IMR-90 (cell line): ENCODE data around the gene CDKN2A. TPM values are rescaled to one million over a fixed set of nuclear protein-coding genes. Genes with fewer than 3 reads are reported as not detected.

Experiments
- ATAC-seq: fragments of 200-7000 bp; cut with Tn5 transposase; 2 replicates; pipeline ENCODE4 v1.9.1; 2020; ENCODE audit warnings: low read depth, mild to moderate bottlenecking, moderate library complexity
- BruUV-seq: library from RNA; stranded (reverse); fragments of 400-500 nt; replicated peaks from 2 replicates; lab custom pipeline; 2021; lab: Mats Ljungman, UMichigan
- CTCF ChIA-PET: fragments of 300-600 bp; formaldehyde crosslinking; extraction: SDS; loops from one replicate; lab custom pipeline; 2021; ENCODE audit warnings: antibody characterized with exemption; lab: Yijun Ruan, JAX
- POLR2A ChIA-PET: fragments of 300-600 bp; sonication (Branson Sonifier 250); formaldehyde crosslinking; loops from one replicate; lab custom pipeline; 2022; ENCODE audit warnings: antibody characterized with exemption; ENCODE audit not compliant: unreplicated experiment; lab: Charles Lee
- DNase-seq: peaks from one replicate; pipeline ENCODE4 v3.0.0; 2013
- H2AFZ ChIP-seq: replicated peaks from 2 replicates; pipeline ENCODE3; 2013; ENCODE audit warnings: low read length, mild to moderate bottlenecking; ENCODE audit not compliant: poor library complexity
- H2AK5ac ChIP-seq: 2 replicates; pipeline ENCODE4 v1.6.1; 2013; ENCODE audit warnings: low read depth, low read length, inconsistent platforms
- H2AK9ac ChIP-seq: replicated peaks from 2 replicates; pipeline ENCODE3; 2013; ENCODE audit warnings: mild to moderate bottlenecking, low read depth, low read length, moderate library complexity; ENCODE audit not compliant: poor library complexity
- H2BK120ac ChIP-seq: 2 replicates; pipeline ENCODE4 v1.6.1; 2013; ENCODE audit warnings: low read depth, low read length, inconsistent platforms
- H2BK15ac ChIP-seq: 3 replicates; pipeline ENCODE4 v1.6.1; 2013; ENCODE audit warnings: low read depth, low read length, inconsistent platforms
- H2BK20ac ChIP-seq: 2 replicates; pipeline ENCODE4 v1.6.1; 2013; ENCODE audit warnings: low read depth, mild to moderate bottlenecking, inconsistent platforms, low read length, moderate library complexity
- H2BK5ac ChIP-seq: 2 replicates; pipeline ENCODE4 v1.6.1; 2013; ENCODE audit warnings: mild to moderate bottlenecking, low read depth, low read length, inconsistent platforms; ENCODE audit not compliant: poor library complexity, severe bottlenecking
- H3K14ac ChIP-seq: replicated peaks from 2 replicates; pipeline ENCODE4 v1.6.1; 2013; ENCODE audit warnings: low read depth, low read length, inconsistent platforms
- H3K18ac ChIP-seq: 2 replicates; pipeline ENCODE4 v1.6.1; 2013; ENCODE audit warnings: low read depth, low read length, control low read depth
- H3K23ac ChIP-seq: 2 replicates; pipeline ENCODE4 v1.6.1; 2013; ENCODE audit warnings: low read depth, low read length, inconsistent platforms
- H3K27ac ChIP-seq: 2 replicates; pipeline ENCODE4 v1.5.1; 2013; ENCODE audit warnings: mild to moderate bottlenecking, control low read depth, low read length; ENCODE audit not compliant: insufficient read depth
- H3K27me3 ChIP-seq: 2 replicates; pipeline ENCODE4 v1.6.1; 2013; ENCODE audit warnings: low read length; ENCODE audit not compliant: control insufficient read depth, insufficient read depth
- H3K36me3 ChIP-seq: 2 replicates; pipeline ENCODE4 v1.6.1; 2013; ENCODE audit warnings: low read length, mixed read lengths; ENCODE audit not compliant: control insufficient read depth, insufficient read depth
- H3K4ac ChIP-seq: 2 replicates; pipeline ENCODE4 v1.6.1; 2013; ENCODE audit warnings: low read depth, low read length, inconsistent platforms
- H3K4me1 ChIP-seq: 2 replicates; pipeline ENCODE4 v1.6.1; 2013; ENCODE audit warnings: low read length, mixed read lengths; ENCODE audit not compliant: control insufficient read depth, insufficient read depth
- H3K4me2 ChIP-seq: 2 replicates; pipeline ENCODE4 v1.6.1; 2013; ENCODE audit warnings: low read depth, mild to moderate bottlenecking, control low read depth, low read length, moderate library complexity
- H3K4me3 ChIP-seq: 2 replicates; pipeline ENCODE4 v1.5.1; 2013; ENCODE audit warnings: low read depth, mild to moderate bottlenecking, control low read depth, low read length, moderate library complexity; ENCODE audit not compliant: insufficient read depth
- H3K56ac ChIP-seq: 2 replicates; pipeline ENCODE4 v1.6.1; 2013; ENCODE audit warnings: low read length, inconsistent platforms; ENCODE audit not compliant: insufficient read depth; ENCODE audit errors: extremely low read depth
- H3K79me1 ChIP-seq, 2 experiments: 2 replicates each; pipeline ENCODE4 v1.6.1; 2013; ENCODE audit warnings: low read length in 2 of 2, inconsistent platforms in 1 of 2, low read depth in 1 of 2
- H3K9ac ChIP-seq: 2 replicates; pipeline ENCODE4 v1.6.1; 2013; ENCODE audit warnings: low read depth, low read length, control low read depth
- H3K9me1 ChIP-seq: 2 replicates; pipeline ENCODE4 v1.6.1; 2013; ENCODE audit warnings: low read length, inconsistent platforms; ENCODE audit not compliant: insufficient read depth
- H3K9me3 ChIP-seq: 2 replicates; pipeline ENCODE4 v1.6.1; 2013; ENCODE audit warnings: low read length; ENCODE audit not compliant: control insufficient read depth, insufficient read depth
- H4K20me1 ChIP-seq: 2 replicates; pipeline ENCODE4 v1.6.1; 2013; ENCODE audit warnings: low read length, inconsistent platforms; ENCODE audit not compliant: insufficient read depth
- H4K5ac ChIP-seq: 2 replicates; pipeline ENCODE4 v1.6.1; 2013; ENCODE audit warnings: mild to moderate bottlenecking, low read depth, low read length, control low read depth
- H4K8ac ChIP-seq, 2 experiments: 2 replicates each; pipeline ENCODE4 v1.6.1; 2013; ENCODE audit warnings: low read depth in 2 of 2, low read length in 2 of 2, control low read depth in 1 of 2, inconsistent platforms in 1 of 2
- H4K91ac ChIP-seq: 2 replicates; pipeline ENCODE4 v1.6.1; 2013; ENCODE audit warnings: low read depth, low read length, inconsistent platforms; ENCODE audit not compliant: insufficient read depth
- BHLHE40 ChIP-seq: fragments of 150-350 bp; IDR thresholded peaks from 2 replicates; pipeline ENCODE4 v1.6.1; 2016; ENCODE audit warnings: mild to moderate bottlenecking, low read depth, low read length
- CEBPB ChIP-seq: IDR thresholded peaks from 2 replicates; pipeline ENCODE4 v1.6.1; 2012; ENCODE audit warnings: low read depth, low read length, improper control_type of control experiment
- CHD1 ChIP-seq: IDR thresholded peaks from 2 replicates; pipeline ENCODE4 v1.6.1; 2012; ENCODE audit warnings: low read depth, low read length, improper control_type of control experiment
- NFE2L2 ChIP-seq: fragments of 150-350 bp; IDR thresholded peaks from 2 replicates; pipeline ENCODE4 v1.6.1; 2016; ENCODE audit warnings: low read depth, mild to moderate bottlenecking, low read length
- RAD21 ChIP-seq: IDR thresholded peaks from 2 replicates; pipeline ENCODE4 v1.6.1; 2012; ENCODE audit warnings: low read length, improper control_type of control experiment
- RCOR1 ChIP-seq: IDR thresholded peaks from 2 replicates; pipeline ENCODE4 v1.6.1; 2012; ENCODE audit warnings: mild to moderate bottlenecking, low read length, improper control_type of control experiment; ENCODE audit not compliant: insufficient replicate concordance
- RFX5 ChIP-seq: IDR thresholded peaks from 2 replicates; pipeline ENCODE4 v1.8.0; 2012; ENCODE audit warnings: low read depth, mild to moderate bottlenecking, low read length, moderate library complexity
- USF2 ChIP-seq: fragments of 150-350 bp; IDR thresholded peaks from 2 replicates; pipeline ENCODE4 v1.6.1; 2017; ENCODE audit warnings: mild to moderate bottlenecking, antibody characterized with exemption, low read length, low read depth
- WGBS, 2 experiments: methylation state at CpG; one replicate each; pipeline versions ENCODE4 v1.1.5 to v1.1.7; 2013; ENCODE audit warnings: missing lambda C conversion rate in 2 of 2; ENCODE audit not compliant: insufficient read length in 1 of 2; ENCODE audit errors: extremely low coverage in 2 of 2; 5-methylcytosine and 5-hydroxymethylcytosine counted together
- dilution Hi-C: fragments of 300-500 bp; cut with HindIII; formaldehyde crosslinking; loops from one replicate; pipeline ENCODE4 v1.14.3; 2018; ENCODE audit warnings: low sequenced_read_pairs; ENCODE audit not compliant: unreplicated experiment
- in situ Hi-C: fragments of 300-500 bp; cut with MboI; formaldehyde crosslinking; loops from 3 replicates; pipeline ENCODE4 v1.14.3; 2019; ENCODE audit warnings: low sequenced_read_pairs, inconsistent platforms, mixed read lengths
- intact Hi-C: fragments of 100-400 bp; cut with micrococcal nuclease; formaldehyde crosslinking; loops from 2 replicates; pipeline ENCODE4 v1.10.0; 2022
- polyA plus RNA-seq, 3 experiments: library from polyadenylated mRNA; depleted of rRNA; stranded (reverse); fragments of >200 nt; gene quantifications; 2 replicates each; pipeline ENCODE4 v1.2.3, GENCODE V29; 2012; ENCODE audit warnings: low replicate concordance in 1 of 3
- total RNA-seq: library from RNA; depleted of rRNA; stranded (reverse); fragments of >200 nt; gene quantifications from 2 replicates; pipeline ENCODE4 v1.2.3, GENCODE V29; 2012

CDKN2A gene
- total and polyA plus RNA-seq, 2 of the 4 experiments (the other 2 are of a cell fraction) = 11.3 to 75.3 TPM

- Histone ChIP-seq H3K9ac (no peak overlapping the region), H3K4ac (no peak overlapping the region), H3K14ac (no peak overlapping the region), H2BK120ac (no peak overlapping the region), H3K56ac (no peak overlapping the region), H4K5ac (no peak overlapping the region; the same call in 1 of the 2 replicates), H2AK9ac (no peak overlapping the region), H3K4me2 (peak overlapping the region; percentile 32; the same call in 1 of the 2 replicates), H4K91ac (peak overlapping the region; percentile 12; the same call in 1 of the 2 replicates), H3K79me1 (peaks cover 20 to 26% of the 10 kb centered on the region in 2 experiments), H2BK15ac (0 out of 3 replicates have a peak overlapping the region, but pooled peaks have one; percentile 28), H3K27ac (no peak overlapping the region), H2BK5ac (no peak overlapping the region), H4K20me1 (no peaks in the 10 kb centered on the region), H3K4me1 (peaks cover 6% of the 10 kb centered on the region), H4K8ac (peak overlapping the region; percentile 68 to 88; a peak in 3 of 4 replicates), H3K4me3 (no peak overlapping the region), H3K36me3 (no peaks in the 10 kb centered on the region), H3K23ac (peak overlapping the region; percentile 70; the same call in 1 of the 2 replicates), H3K27me3 (no peaks in the 10 kb centered on the region), H2AFZ (no peak overlapping the region), H2BK20ac (no peak overlapping the region), H3K9me3 (no peaks in the 10 kb centered on the region), H3K18ac (no peak overlapping the region), H2AK5ac (0 out of 2 replicates have a peak overlapping the region, but pooled peaks have one; percentile 6), H3K9me1 (no peaks in the 10 kb centered on the region)
- no TSS peak for BruUV-seq
- TF ChIP-seq USF2 (no peak), RCOR1 (no peak), CHD1 (no peak), BHLHE40 (no peak), RAD21 (no peak), RFX5 (no peak), NFE2L2 (no peak), CEBPB (no peak)
- intact Hi-C loops (loop anchor here (10.0 kb wide), 1 partner anchor 442 kb away; no protein-coding TSS in a partner anchor), dilution Hi-C loops (no loop called here), in situ Hi-C loops (loop anchor here (10.0 to 25.0 kb wide), 2 partner anchors 238 to 409 kb away; no protein-coding TSS in a partner anchor)
- DNase-seq = no peak
- POLR2A ChIA-PET = no interaction called here
- CTCF ChIA-PET = interaction anchor here (1.8 kb wide), 1 partner anchor 12 kb away, joined by 9 read pairs; the partner anchor contains the start of gene CDKN2B
- WGBS, 2 experiments = 30% methylated on average over 2 of the region's 9 CpGs; no CpG with 5 or more reads in 1 of the 2 experiments
- no peak for ATAC-seq
Observed at GRCh38 chr9:21996438-21996837, 2.2 kb upstream of the CDKN2A start.
